CD4-positive, CD25-positive, alpha-beta regulatory T cell (primary cell): ENCODE data around the gene BEND7. TPM values are rescaled to one million over a fixed set of nuclear protein-coding genes. Genes with fewer than 3 reads are reported as not detected.

Experiments
- ATAC-seq, 2 donors: fragments of 150-1000 bp; cut with Tn5 transposase; one replicate each; pipeline ENCODE4 v1.10.0; 2021; ENCODE audit warnings: low read depth in 2 of 2, moderate number of reproducible peaks in 2 of 2, moderate library complexity in 1 of 2
- DNase-seq, 3 donors: peaks; one replicate each; pipeline versions ENCODE4 v3.0.0 to v3.0.0-alpha.2; 2012 to 2022; ENCODE audit warnings: mixed read lengths in 1 of 3
- H3K27ac ChIP-seq: one replicate; pipeline ENCODE4 v1.7.0; 2013; ENCODE audit warnings: mild to moderate bottlenecking, low read length; ENCODE audit not compliant: insufficient read depth, poor library complexity, severe bottlenecking
- H3K27me3 ChIP-seq: one replicate; pipeline ENCODE4 v1.7.0; 2013; ENCODE audit warnings: low read length; ENCODE audit not compliant: control insufficient read depth, insufficient read depth
- H3K36me3 ChIP-seq: one replicate; pipeline ENCODE4 v1.7.0; 2013; ENCODE audit warnings: mild to moderate bottlenecking, low read length, moderate library complexity; ENCODE audit not compliant: control insufficient read depth, insufficient read depth
- H3K4me1 ChIP-seq: 2 replicates; pipeline ENCODE4 v1.7.0; 2013; ENCODE audit warnings: mild to moderate bottlenecking, low read length; ENCODE audit not compliant: insufficient read depth, control insufficient read depth, poor library complexity, severe bottlenecking
- H3K4me3 ChIP-seq: one replicate; pipeline ENCODE4 v1.7.0; 2013; ENCODE audit warnings: low read depth, mild to moderate bottlenecking, low read length, moderate library complexity
- H3K9me3 ChIP-seq, 2 experiments: 1 replicate in 1 of 2; 2 replicates in 1 of 2; pipeline ENCODE4 v1.7.0; 2013; ENCODE audit warnings: low read length in 2 of 2, mild to moderate bottlenecking in 1 of 2, moderate library complexity in 1 of 2; ENCODE audit not compliant: control insufficient read depth in 2 of 2
- H3K27ac Mint-ChIP-seq, 3 donors: one replicate each; pipeline ENCODE4 v1.8.0; 2020 to 2022; ENCODE audit warnings: mild to moderate bottlenecking in 3 of 3, mixed read lengths in 3 of 3, moderate library complexity in 2 of 3
- H3K27me3 Mint-ChIP-seq: one replicate; pipeline ENCODE4 v1.8.0; 2022; ENCODE audit warnings: mild to moderate bottlenecking, mixed read lengths
- H3K36me3 Mint-ChIP-seq: one replicate; pipeline ENCODE4 v1.8.0; 2020; ENCODE audit warnings: mixed read lengths
- H3K4me1 Mint-ChIP-seq, 4 donors: one replicate each; pipeline ENCODE4 v1.8.0; 2020 to 2022; ENCODE audit warnings: mixed read lengths in 4 of 4, mild to moderate bottlenecking in 1 of 4
- H3K4me3 Mint-ChIP-seq, 4 donors: one replicate each; pipeline ENCODE4 v1.8.0; 2020 to 2022; ENCODE audit warnings: mild to moderate bottlenecking in 4 of 4, mixed read lengths in 4 of 4, moderate library complexity in 3 of 4
- H3K9me3 Mint-ChIP-seq, 7 donors: one replicate each; pipeline ENCODE4 v1.8.0; 2020 to 2022; ENCODE audit warnings: mixed read lengths in 7 of 7, mild to moderate bottlenecking in 3 of 7, moderate library complexity in 2 of 7
- polyA plus RNA-seq, 4 donors: library from polyadenylated mRNA; unstranded; fragments of 300-500 nt; fragmentation: Illumina TruSeq; gene quantifications; one replicate each; pipeline ENCODE4 v1.2.3, GENCODE V29; 2021
- total RNA-seq: library from RNA; stranded (reverse); gene quantifications from one replicate; pipeline ENCODE4 v1.2.3, GENCODE V29; 2022

The BEND7 gene
- total and polyA plus RNA-seq, 5 donors from 2014 or later, result 0.35 TPM; not detected in 4

DNA sequence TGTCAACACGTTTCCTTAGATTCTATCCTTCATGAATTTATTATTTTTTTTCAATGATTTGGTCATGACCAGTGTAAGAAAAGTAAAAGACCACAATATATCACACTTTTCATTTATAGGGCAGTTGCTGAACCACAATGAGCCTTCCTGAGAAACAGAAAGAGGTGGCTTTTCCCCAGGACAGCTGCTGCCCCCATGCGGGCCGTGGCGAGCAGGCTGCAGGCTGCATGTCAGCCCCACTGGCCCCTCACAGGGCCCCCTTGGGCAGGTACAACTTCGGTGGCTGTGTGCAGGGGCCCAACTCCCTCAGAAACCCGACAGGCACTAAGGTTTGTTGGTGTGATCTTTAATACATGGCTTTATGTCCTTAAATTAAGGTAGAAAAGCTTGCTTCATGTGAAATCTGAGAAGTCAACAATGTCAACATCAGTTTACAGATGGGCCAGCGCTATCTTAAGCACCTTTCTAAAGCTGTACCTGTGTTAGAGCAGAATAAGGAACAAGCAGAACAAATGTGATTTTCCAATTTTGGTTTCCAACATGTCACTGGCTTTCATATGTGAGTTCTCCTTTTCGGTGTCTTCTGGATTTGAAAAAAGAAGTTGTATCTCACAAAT, 10.6 kb downstream of the BEND7 start:
- Mint-ChIP-seq H3K4me1 (no peaks in the 10 kb centered on the region), H3K4me3 (no peak overlapping the region), H3K36me3 (no peaks in the 10 kb centered on the region), H3K9me3 (peaks cover 0 to 2% (median 0%) of the 10 kb centered on the region in 7 donors), H3K27me3 (peaks cover 15% of the 10 kb centered on the region), H3K27ac (no peak overlapping the region)
- Histone ChIP-seq H3K36me3 (no peaks in the 10 kb centered on the region), H3K27me3 (peaks cover 9% of the 10 kb centered on the region), H3K4me3 (no peak overlapping the region), H3K9me3 (no peaks in the 10 kb centered on the region), H3K4me1 (no peaks in the 10 kb centered on the region), H3K27ac (no peak overlapping the region)
- DNase-seq, result no peak
- no peak for ATAC-seq

DNA sequence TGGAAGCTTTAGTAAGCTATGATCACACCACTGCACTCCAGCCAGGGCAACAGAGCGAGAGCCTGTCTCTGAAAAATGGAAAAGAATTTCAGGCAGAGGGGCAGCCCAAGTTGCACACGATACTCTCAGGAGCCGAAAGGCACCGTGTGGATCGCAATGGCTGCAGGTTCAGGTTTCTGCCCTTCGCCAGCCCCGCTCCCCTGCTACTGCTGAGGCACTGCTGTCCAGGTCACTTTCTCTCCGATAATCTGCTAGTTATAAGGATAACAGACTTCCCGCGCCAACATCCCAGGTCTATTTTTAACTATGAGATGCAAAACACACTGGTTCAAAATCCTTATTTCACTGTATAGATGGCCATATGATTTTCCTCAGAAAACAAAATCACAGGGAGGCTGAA, 11.1 kb downstream of the BEND7 start:
- no peak overlapping the region for H3K27ac Mint-ChIP-seq
- Histone ChIP-seq H3K27ac (no peak overlapping the region), H3K27me3 (peaks cover 4% of the 10 kb centered on the region), H3K9me3 (no peaks in the 10 kb centered on the region), H3K4me3 (no peak overlapping the region), H3K4me1 (no peaks in the 10 kb centered on the region), H3K36me3 (no peaks in the 10 kb centered on the region)
- peaks cover 12% of the 10 kb centered on the region for H3K27me3 Mint-ChIP-seq
- ATAC-seq (no peak), DNase-seq (no peak)
- H3K9me3 Mint-ChIP-seq, result peaks cover 0 to 2% (median 0%) of the 10 kb centered on the region in 7 donors
- no peak overlapping the region for H3K4me3 Mint-ChIP-seq
- no peaks in the 10 kb centered on the region for H3K36me3 Mint-ChIP-seq
- no peaks in the 10 kb centered on the region for H3K4me1 Mint-ChIP-seq

DNA sequence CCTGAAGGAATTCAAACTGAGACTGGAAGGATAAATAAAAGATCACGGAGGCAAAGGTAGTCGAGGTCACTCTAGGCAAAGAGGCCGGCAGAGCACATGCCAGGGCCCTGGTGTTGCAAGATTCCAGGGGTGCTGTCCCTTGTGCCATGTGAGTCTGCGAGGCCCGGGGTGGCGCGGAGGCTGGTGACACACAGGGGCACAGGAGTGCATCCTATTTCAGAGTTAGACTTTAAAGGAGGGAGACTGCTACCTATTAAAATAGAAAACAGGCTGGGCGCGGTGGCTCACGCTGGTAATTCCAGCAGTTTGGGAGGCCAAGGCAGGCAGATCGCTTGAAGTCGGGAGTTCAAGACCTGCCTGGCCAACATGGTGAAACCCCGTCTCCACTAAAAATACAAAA, 12.6 kb downstream of the BEND7 start:
- Histone ChIP-seq H3K36me3 (no peaks in the 10 kb centered on the region), H3K4me1 (no peaks in the 10 kb centered on the region), H3K9me3 (no peaks in the 10 kb centered on the region), H3K4me3 (no peak overlapping the region), H3K27ac (no peak overlapping the region), H3K27me3 (peaks cover 3% of the 10 kb centered on the region)
- Mint-ChIP-seq H3K4me3 (no peak overlapping the region), H3K27me3 (peaks cover 6% of the 10 kb centered on the region), H3K4me1 (no peaks in the 10 kb centered on the region), H3K9me3 (peaks cover 0 to 2% (median 0%) of the 10 kb centered on the region in 7 donors), H3K27ac (no peak overlapping the region), H3K36me3 (no peaks in the 10 kb centered on the region)
- DNase-seq, result no peak
- ATAC-seq, result no peak

DNA sequence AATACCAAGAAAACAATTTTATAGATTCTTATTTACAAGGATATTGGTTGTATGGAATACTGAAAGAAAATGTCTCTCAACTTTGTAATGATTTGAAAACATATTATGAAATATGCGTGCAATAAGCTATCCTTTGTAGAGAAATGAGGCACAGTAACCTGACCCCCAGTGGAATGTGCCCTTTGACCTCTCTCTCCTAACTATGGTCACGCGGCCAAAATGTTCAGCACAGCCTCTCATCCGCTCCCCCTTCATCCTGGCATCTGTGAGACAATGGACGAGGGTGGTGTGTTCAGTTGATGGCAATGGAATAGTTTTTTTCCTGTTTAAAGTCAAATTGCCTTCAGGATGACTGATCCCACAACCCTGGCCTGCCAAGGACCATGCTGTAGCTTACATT, 13.3 kb downstream of the BEND7 start:
- no peaks in the 10 kb centered on the region for H3K27me3 Mint-ChIP-seq

DNA sequence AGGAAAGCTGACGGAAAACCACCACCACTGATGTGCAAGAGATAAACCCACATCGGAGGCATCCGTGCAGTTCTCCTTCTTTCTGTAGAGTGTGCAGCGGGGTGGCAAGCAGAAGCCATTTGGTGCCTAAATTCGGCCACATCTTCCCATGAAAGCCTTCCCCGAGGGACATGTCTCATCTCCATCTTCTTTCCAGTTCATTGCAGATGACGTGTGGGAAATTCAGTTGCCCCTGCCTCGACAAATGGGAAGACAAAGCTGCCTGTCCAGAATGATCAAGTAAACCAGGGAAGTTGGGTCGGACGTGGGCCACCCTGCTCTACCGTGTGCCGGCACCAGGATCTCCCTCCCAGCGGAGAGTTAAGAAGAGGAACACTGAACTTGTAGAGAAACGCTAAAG, 14.5 kb downstream of the BEND7 start:
- H3K27ac ChIP-seq, result no peak overlapping the region
- no peaks in the 10 kb centered on the region for H3K9me3 ChIP-seq
- no peaks in the 10 kb centered on the region for H3K36me3 Mint-ChIP-seq
- no peak overlapping the region for H3K4me3 Mint-ChIP-seq
- no peak overlapping the region for H3K27ac Mint-ChIP-seq
- no peaks in the 10 kb centered on the region for H3K4me1 ChIP-seq
- H3K36me3 ChIP-seq, result no peaks in the 10 kb centered on the region
- ATAC-seq, result no peak
- H3K27me3 ChIP-seq, result no peaks in the 10 kb centered on the region
- H3K27me3 Mint-ChIP-seq, result no peaks in the 10 kb centered on the region
- H3K4me3 ChIP-seq, result no peak overlapping the region
- no peak for DNase-seq
- H3K9me3 Mint-ChIP-seq, result peaks cover 0 to 2% (median 0%) of the 10 kb centered on the region in 7 donors
- no peaks in the 10 kb centered on the region for H3K4me1 Mint-ChIP-seq

More for the DNA sequence above, 13.3 kb downstream of the BEND7 start:
- Histone ChIP-seq H3K9me3 (no peaks in the 10 kb centered on the region), H3K4me3 (no peak overlapping the region), H3K27ac (no peak overlapping the region), H3K4me1 (no peaks in the 10 kb centered on the region), H3K27me3 (peaks cover 3% of the 10 kb centered on the region), H3K36me3 (no peaks in the 10 kb centered on the region)
- ATAC-seq (no peak), DNase-seq (no peak)
- H3K9me3 Mint-ChIP-seq, result peaks cover 0 to 2% (median 0%) of the 10 kb centered on the region in 7 donors
- no peak overlapping the region for H3K4me3 Mint-ChIP-seq
- H3K4me1 Mint-ChIP-seq, result no peaks in the 10 kb centered on the region
- H3K36me3 Mint-ChIP-seq, result no peaks in the 10 kb centered on the region
- no peak overlapping the region for H3K27ac Mint-ChIP-seq

DNA sequence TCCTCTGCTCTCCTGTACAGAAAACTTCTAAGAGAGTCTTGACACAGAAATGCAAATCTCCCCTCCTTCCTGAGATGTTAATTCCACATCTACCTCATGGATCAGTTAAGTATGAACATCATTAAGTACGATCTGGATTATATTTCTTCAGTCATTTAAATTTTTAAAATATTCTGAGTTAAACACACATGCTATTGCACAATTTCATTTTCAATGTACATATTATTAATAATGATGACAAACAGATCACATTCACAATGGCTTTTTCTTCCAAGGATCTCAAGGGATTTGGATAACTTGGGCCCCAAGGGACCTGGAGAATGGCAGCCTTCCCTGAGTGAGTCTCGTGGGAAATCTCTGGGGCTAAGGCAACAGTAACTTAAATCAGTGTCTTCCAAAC, 16.2 kb downstream of the BEND7 start:
- H3K27me3 ChIP-seq, result no peaks in the 10 kb centered on the region
- peaks cover 0 to 4% (median 0%) of the 10 kb centered on the region in 7 donors for H3K9me3 Mint-ChIP-seq
- no peak overlapping the region for H3K4me3 Mint-ChIP-seq
- H3K36me3 ChIP-seq, result no peaks in the 10 kb centered on the region
- no peak for ATAC-seq
- no peaks in the 10 kb centered on the region for H3K36me3 Mint-ChIP-seq
- DNase-seq, result no peak
- H3K27ac ChIP-seq, result no peak overlapping the region
- no peaks in the 10 kb centered on the region for H3K4me1 ChIP-seq
- H3K4me3 ChIP-seq, result no peak overlapping the region
- H3K9me3 ChIP-seq, result no peaks in the 10 kb centered on the region
- H3K27ac Mint-ChIP-seq, result no peak overlapping the region
- H3K4me1 Mint-ChIP-seq, result no peaks in the 10 kb centered on the region
- H3K27me3 Mint-ChIP-seq, result no peaks in the 10 kb centered on the region

DNA sequence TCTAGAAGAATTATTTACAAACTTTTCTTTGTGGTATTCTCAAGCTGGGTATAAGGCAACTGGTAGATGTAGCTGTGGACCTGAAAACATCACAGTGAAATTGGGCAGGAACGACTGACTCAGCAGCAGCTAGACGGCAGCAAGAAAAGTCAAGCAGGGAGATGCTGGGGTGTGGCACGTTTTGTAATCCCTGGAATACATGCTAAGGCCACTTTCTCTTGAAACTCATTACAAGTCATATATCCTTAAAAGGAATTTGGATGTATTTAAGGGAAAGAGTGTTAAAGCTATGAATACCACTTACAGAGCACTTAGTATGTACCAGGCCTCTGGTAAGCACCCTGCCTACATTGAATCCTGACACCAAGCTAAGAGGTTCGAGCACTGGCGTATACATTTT, 17.4 kb downstream of the BEND7 start:
- DNase-seq (no peak), ATAC-seq (no peak)
- no peaks in the 10 kb centered on the region for H3K36me3 Mint-ChIP-seq
- no peaks in the 10 kb centered on the region for H3K27me3 ChIP-seq
- H3K4me1 ChIP-seq, result no peaks in the 10 kb centered on the region
- no peak overlapping the region for H3K4me3 ChIP-seq
- no peak overlapping the region for H3K27ac Mint-ChIP-seq
- H3K27ac ChIP-seq, result no peak overlapping the region
- H3K4me3 Mint-ChIP-seq, result no peak overlapping the region
- peaks cover 0 to 4% (median 0%) of the 10 kb centered on the region in 7 donors for H3K9me3 Mint-ChIP-seq
- H3K36me3 ChIP-seq, result no peaks in the 10 kb centered on the region
- H3K4me1 Mint-ChIP-seq, result no peaks in the 10 kb centered on the region
- no peaks in the 10 kb centered on the region for H3K9me3 ChIP-seq
- H3K27me3 Mint-ChIP-seq, result no peaks in the 10 kb centered on the region

DNA sequence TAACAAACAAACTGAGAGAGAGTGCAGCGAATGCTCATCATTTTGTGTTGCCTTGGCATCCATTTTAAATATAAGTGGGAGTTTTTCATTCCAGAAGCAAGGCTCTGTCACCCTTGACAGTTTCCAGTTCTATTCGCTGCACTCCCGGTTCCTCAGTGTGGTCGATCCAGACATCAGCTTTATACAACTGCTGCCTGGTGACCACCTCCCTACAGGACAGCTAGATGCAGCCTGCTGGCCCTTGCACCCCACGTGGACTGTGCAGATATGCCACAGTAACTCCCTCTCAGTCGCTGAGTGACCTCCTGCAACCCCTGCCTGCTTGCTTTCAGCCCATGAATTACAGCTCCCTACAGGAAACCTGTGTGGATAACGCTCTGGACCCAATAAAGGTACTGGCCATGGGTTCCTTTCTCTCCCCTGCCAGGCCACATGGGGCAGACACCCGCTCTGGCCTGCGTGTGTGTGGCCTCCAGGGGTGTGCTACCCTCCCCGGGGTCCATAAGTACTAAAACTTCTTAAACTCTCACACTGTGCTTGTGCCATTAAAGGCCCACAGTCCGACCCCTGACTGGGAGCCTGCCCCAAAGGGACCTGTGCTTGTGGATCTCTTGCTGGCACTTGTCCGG, 23.6 kb downstream of the BEND7 start:
- no peak for ATAC-seq
- no peaks in the 10 kb centered on the region for H3K36me3 ChIP-seq
- H3K36me3 Mint-ChIP-seq, result no peaks in the 10 kb centered on the region
- H3K4me1 Mint-ChIP-seq, result no peaks in the 10 kb centered on the region
- H3K4me1 ChIP-seq, result no peaks in the 10 kb centered on the region
- no peaks in the 10 kb centered on the region for H3K9me3 ChIP-seq
- no peak overlapping the region for H3K4me3 Mint-ChIP-seq
- H3K27ac Mint-ChIP-seq, result no peak overlapping the region
- DNase-seq, result no peak
- no peak overlapping the region for H3K4me3 ChIP-seq
- no peak overlapping the region for H3K27ac ChIP-seq
- no peaks in the 10 kb centered on the region for H3K27me3 ChIP-seq
- H3K9me3 Mint-ChIP-seq, result peaks cover 0 to 4% (median 0%) of the 10 kb centered on the region in 7 donors
- peaks cover 5% of the 10 kb centered on the region for H3K27me3 Mint-ChIP-seq
